Mesothelial cell of epicardium (in vitro differentiated cells): Measurements from ENCODE around the gene GFOD2. TPM values are rescaled to one million over a fixed set of nuclear protein-coding genes. Genes with fewer than 3 reads are reported as not detected.
A peak's percentile ranks its signal among the peaks of the same experiment; 100 is the strongest.

ENCODE experiments used
- DNase-seq, 2 experiments: peaks; one replicate each; pipeline ENCODE4 v3.0.0; 2021; ENCODE audit warnings: low spot score in 2 of 2; ENCODE audit not compliant: unreplicated experiment in 2 of 2
- H3K27ac Mint-ChIP-seq: 2 replicates; pipeline ENCODE4 v1.8.0; 2021; ENCODE audit warnings: mixed read lengths
- H3K27me3 Mint-ChIP-seq: 2 replicates; pipeline ENCODE4 v1.8.0; 2021; ENCODE audit warnings: low read depth, mixed read lengths
- H3K36me3 Mint-ChIP-seq: 2 replicates; pipeline ENCODE4 v1.8.0; 2021; ENCODE audit warnings: mixed read lengths
- H3K4me1 Mint-ChIP-seq: 2 replicates; pipeline ENCODE4 v1.8.0; 2021; ENCODE audit warnings: mixed read lengths
- H3K4me3 Mint-ChIP-seq: 2 replicates; pipeline ENCODE4 v1.8.0; 2021; ENCODE audit warnings: mild to moderate bottlenecking, moderate library complexity, mixed read lengths
- H3K9me3 Mint-ChIP-seq: 2 replicates; pipeline ENCODE4 v1.8.0; 2021; ENCODE audit warnings: mixed read lengths
- CTCF ChIP-seq: fragments of 200-600 bp; sonication (generic); IDR thresholded peaks from one replicate; pipeline ENCODE4 v1.5.0; 2021; ENCODE audit warnings: antibody characterized with exemption; ENCODE audit not compliant: unreplicated experiment
- total RNA-seq: library from RNA; stranded (reverse); gene quantifications from 3 replicates; pipeline ENCODE4 v1.2.1, GENCODE V29; 2021

Gene GFOD2
- total RNA-seq, 1 donor from 2014 or later = 27.0 TPM

- Mint-ChIP-seq H3K27ac (no peak overlapping the region), H3K36me3 (peaks cover 8% of the 10 kb centered on the region), H3K9me3 (no peaks in the 10 kb centered on the region), H3K4me1 (peaks cover 6% of the 10 kb centered on the region), H3K4me3 (no peak overlapping the region), H3K27me3 (no peaks in the 10 kb centered on the region)
- no peak for TF ChIP-seq CTCF
- no peak for DNase-seq
Measured at GRCh38 chr16:67675999-67676398, 43.1 kb downstream of the GFOD2 start.

- no peak overlapping the region for H3K27ac Mint-ChIP-seq
- no peak overlapping the region for H3K4me3 Mint-ChIP-seq
- DNase-seq = no peak
- no peaks in the 10 kb centered on the region for H3K9me3 Mint-ChIP-seq
- no peak for TF ChIP-seq CTCF
- H3K36me3 Mint-ChIP-seq = peaks cover 8% of the 10 kb centered on the region
- H3K27me3 Mint-ChIP-seq = no peaks in the 10 kb centered on the region
- H3K4me1 Mint-ChIP-seq = peaks cover 6% of the 10 kb centered on the region
Measured at GRCh38 chr16:67675579-67675935, 43.6 kb downstream of the GFOD2 start.

GRCh38 chr16:67674851-67675578 is 44.1 kb downstream of the GFOD2 start:
- Mint-ChIP-seq H3K9me3 (no peaks in the 10 kb centered on the region), H3K4me3 (no peak overlapping the region), H3K27me3 (no peaks in the 10 kb centered on the region), H3K27ac (no peak overlapping the region), H3K36me3 (peaks cover 8% of the 10 kb centered on the region), H3K4me1 (peaks cover 6% of the 10 kb centered on the region)
- no peak for DNase-seq
- no peak for TF ChIP-seq CTCF

GRCh38 chr16:67673712-67674580 is 45.2 kb downstream of the GFOD2 start:
- Mint-ChIP-seq H3K36me3 (peaks cover 8% of the 10 kb centered on the region), H3K9me3 (no peaks in the 10 kb centered on the region), H3K4me3 (no peak overlapping the region), H3K27ac (peak overlapping the region; percentile 79), H3K27me3 (no peaks in the 10 kb centered on the region), H3K4me1 (peaks cover 6% of the 10 kb centered on the region)
- TF ChIP-seq CTCF = no peak
- DNase-seq = no peak

- DNase-seq = no peak
Measured at GRCh38 chr16:67672739-67673662, 46.1 kb downstream of the GFOD2 start.

More at GRCh38 chr16:67672739-67673662, 46.1 kb downstream of the GFOD2 start:
- Mint-ChIP-seq H3K36me3 (peaks cover 6% of the 10 kb centered on the region), H3K9me3 (no peaks in the 10 kb centered on the region), H3K27ac (peak overlapping the region; percentile 56), H3K4me1 (peaks cover 7% of the 10 kb centered on the region), H3K4me3 (no peak overlapping the region), H3K27me3 (no peaks in the 10 kb centered on the region)
- peak; percentile 43 for TF ChIP-seq CTCF
